ENCODE results near the gene SIK1. TPM values are rescaled to one million over a fixed set of nuclear protein-coding genes. Genes with fewer than 3 reads are reported as not detected.
"Not testable (repeated sequence)": the region's sequence is repeated elsewhere in the genome, so short reads cannot be mapped to it uniquely, and the experiment has no call there.

The SIK1 gene
- total RNA-seq, 1 experiment from 2014 or later = 86.9 TPM

DNA sequence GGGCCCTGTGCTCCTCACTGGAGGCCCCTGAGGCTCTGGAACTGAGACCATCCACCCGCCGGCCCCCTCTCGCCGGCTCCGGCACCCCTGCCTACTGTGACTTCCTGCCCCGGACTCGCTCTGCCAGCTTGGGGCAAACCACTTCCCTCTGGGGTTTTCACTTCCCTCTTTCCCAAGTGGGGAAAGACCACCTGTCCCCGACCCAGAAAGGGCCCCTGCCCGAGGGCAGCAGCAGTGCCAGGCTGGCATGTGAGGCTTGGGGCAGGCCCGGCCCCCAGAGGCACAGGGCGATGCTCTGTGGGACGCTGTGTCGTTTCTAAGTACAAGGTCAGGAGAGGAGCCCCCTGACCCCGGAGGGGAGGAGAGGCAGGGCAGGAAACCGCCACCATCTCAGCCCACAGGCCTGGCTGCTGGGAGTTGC, 27.3 kb downstream of the SIK1 start:
- DNase-seq (ENCODE audit: unreplicated experiment); H3K36me3 Mint-ChIP-seq (ENCODE audit: insufficient read depth, unreplicated experiment); CTCF ChIA-PET; POLR2A ChIA-PET; H3K27me3 Mint-ChIP-seq (ENCODE audit: insufficient read depth, unreplicated experiment); H3K9me3 Mint-ChIP-seq (ENCODE audit: unreplicated experiment); H3K4me1 Mint-ChIP-seq (ENCODE audit: insufficient read depth, unreplicated experiment); H3K27ac Mint-ChIP-seq (ENCODE audit: low read depth, unreplicated experiment); H3K4me3 Mint-ChIP-seq (ENCODE audit: unreplicated experiment); intact Hi-C loops (cut with micrococcal nuclease); BruUV-seq (replicated peaks): not testable (repeated sequence)

DNA sequence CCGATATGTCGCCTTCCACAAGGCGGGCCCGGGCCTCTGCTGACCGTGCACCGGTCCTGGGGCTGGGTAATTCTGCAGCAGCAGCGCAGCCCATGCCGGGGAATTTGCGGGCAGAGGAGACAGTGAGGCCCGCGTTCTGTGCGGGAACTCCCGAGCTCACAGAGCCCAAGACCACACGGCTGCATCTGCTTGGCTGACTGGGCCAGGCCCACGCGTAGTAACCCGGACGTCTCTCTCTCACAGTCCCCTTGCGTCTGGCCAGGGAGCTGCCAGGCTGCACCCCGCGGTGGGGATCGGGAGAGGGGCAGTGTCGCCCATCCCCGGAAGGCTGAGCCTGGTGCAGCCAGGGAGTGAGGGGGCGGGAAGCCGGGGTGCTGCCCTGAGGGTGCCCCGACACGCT, 27.8 kb downstream of the SIK1 start:
- H3K9me3 Mint-ChIP-seq (ENCODE audit: unreplicated experiment); H3K27ac Mint-ChIP-seq (ENCODE audit: low read depth, unreplicated experiment); H3K4me3 Mint-ChIP-seq (ENCODE audit: unreplicated experiment); H3K4me1 Mint-ChIP-seq (ENCODE audit: insufficient read depth, unreplicated experiment); POLR2A ChIA-PET; H3K27me3 Mint-ChIP-seq (ENCODE audit: insufficient read depth, unreplicated experiment); BruUV-seq (replicated peaks); intact Hi-C loops (cut with micrococcal nuclease); DNase-seq (ENCODE audit: unreplicated experiment); CTCF ChIA-PET; H3K36me3 Mint-ChIP-seq (ENCODE audit: insufficient read depth, unreplicated experiment): not testable (repeated sequence)

DNA sequence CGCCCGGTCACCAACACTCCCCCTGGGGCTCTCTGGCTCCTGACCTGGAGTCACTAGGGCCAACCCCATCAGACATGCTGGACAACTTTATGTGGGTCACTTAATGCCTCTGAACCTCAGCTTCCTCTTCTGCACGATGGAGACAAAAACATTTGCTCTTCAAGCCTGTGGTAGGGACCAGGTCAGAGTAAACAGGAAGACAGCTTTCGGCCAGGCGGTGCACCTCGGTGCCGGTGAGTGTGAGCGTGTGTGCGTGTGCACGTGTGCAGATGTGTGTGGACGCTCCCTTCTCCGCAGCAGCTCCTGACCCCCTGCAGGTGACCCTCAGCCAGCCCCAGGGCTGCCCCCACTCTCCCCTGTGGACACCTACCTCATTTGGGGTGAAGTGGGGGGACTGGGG, 28.4 kb downstream of the SIK1 start:
- intact Hi-C loops (cut with micrococcal nuclease); H3K27ac Mint-ChIP-seq (ENCODE audit: low read depth, unreplicated experiment); H3K36me3 Mint-ChIP-seq (ENCODE audit: insufficient read depth, unreplicated experiment); CTCF ChIA-PET; H3K27me3 Mint-ChIP-seq (ENCODE audit: insufficient read depth, unreplicated experiment); BruUV-seq (replicated peaks); H3K4me1 Mint-ChIP-seq (ENCODE audit: insufficient read depth, unreplicated experiment); H3K9me3 Mint-ChIP-seq (ENCODE audit: unreplicated experiment); H3K4me3 Mint-ChIP-seq (ENCODE audit: unreplicated experiment); DNase-seq (ENCODE audit: unreplicated experiment); POLR2A ChIA-PET: not testable (repeated sequence)

DNA sequence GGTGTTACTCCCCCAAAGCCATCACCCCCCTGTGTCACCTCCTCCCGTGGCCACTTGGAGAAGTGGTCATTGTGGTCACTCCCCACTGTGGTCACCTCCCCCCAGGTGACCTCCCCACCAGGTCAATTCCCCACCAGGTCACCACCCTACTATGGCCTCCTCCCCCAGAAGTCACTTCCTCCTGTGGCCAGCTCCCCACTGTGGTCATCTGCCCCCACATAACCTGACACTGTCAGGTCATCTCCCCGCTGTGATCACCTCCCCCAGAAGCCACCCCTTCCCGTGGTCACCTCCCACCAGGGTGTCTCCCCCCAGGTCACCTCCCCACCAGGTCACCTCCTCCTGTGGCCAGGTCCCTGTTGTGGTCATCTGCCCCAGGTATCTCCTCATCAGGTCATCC, 28.9 kb downstream of the SIK1 start:
- BruUV-seq (replicated peaks); CTCF ChIA-PET; H3K27ac Mint-ChIP-seq (ENCODE audit: low read depth, unreplicated experiment); intact Hi-C loops (cut with micrococcal nuclease); H3K9me3 Mint-ChIP-seq (ENCODE audit: unreplicated experiment); H3K36me3 Mint-ChIP-seq (ENCODE audit: insufficient read depth, unreplicated experiment); H3K27me3 Mint-ChIP-seq (ENCODE audit: insufficient read depth, unreplicated experiment); H3K4me1 Mint-ChIP-seq (ENCODE audit: insufficient read depth, unreplicated experiment); DNase-seq (ENCODE audit: unreplicated experiment); POLR2A ChIA-PET; H3K4me3 Mint-ChIP-seq (ENCODE audit: unreplicated experiment): not testable (repeated sequence)

DNA sequence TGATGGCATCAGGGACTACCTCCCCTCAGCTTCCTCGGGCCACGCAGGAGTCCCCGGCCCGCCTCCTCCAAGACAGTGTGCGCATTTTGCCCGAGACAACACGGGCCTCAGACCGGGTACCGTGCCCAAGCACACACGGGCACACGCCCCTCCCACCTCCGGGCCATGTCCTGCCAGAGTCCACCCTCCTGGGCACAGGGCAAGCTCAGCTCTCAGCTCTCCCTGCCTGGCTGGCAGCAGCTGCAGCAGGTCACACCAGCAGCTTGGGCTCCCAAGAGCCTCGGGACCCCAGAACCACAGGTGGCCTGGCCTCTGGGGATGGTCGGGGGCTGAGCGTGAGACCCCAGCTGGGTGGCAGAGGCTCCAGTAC, 29.5 kb downstream of the SIK1 start:
- CTCF ChIA-PET; H3K27ac Mint-ChIP-seq (ENCODE audit: low read depth, unreplicated experiment); H3K4me3 Mint-ChIP-seq (ENCODE audit: unreplicated experiment); H3K4me1 Mint-ChIP-seq (ENCODE audit: insufficient read depth, unreplicated experiment); BruUV-seq (replicated peaks); H3K36me3 Mint-ChIP-seq (ENCODE audit: insufficient read depth, unreplicated experiment); H3K9me3 Mint-ChIP-seq (ENCODE audit: unreplicated experiment); POLR2A ChIA-PET; H3K27me3 Mint-ChIP-seq (ENCODE audit: insufficient read depth, unreplicated experiment); DNase-seq (ENCODE audit: unreplicated experiment); intact Hi-C loops (cut with micrococcal nuclease): not testable (repeated sequence)

DNA sequence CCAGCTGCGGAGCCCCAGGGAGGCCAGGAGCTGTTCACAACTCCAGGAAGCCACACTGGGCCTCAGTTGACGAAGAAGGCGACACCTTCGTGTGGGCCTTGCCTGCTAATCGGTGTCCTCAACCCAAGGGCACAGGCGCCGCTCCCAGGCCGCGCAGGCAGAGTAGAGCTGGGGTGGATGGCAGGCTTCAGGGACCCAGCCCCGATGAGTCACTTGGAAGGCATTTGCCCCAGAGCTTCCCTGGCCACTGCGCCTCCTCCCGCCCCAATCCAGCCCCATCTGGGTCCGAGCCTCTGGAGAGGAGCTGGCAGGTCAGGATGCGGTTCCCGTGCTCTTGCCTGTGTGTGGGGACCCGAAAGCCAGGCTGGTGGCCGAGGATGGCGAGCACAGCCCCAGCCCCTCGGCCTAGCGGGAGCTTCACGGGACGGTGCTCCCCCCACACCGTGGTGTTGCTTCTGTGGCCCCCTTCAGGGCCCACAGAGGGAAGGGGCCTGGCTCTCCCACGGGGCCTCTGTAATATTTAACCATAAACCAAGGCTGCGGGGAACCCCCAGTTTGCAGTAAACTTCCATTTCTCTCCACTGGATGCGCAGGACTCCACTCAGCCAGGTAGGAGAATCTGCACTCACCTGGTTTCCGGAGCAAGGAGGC, 30.0 kb downstream of the SIK1 start:
- H3K9me3 Mint-ChIP-seq (ENCODE audit: unreplicated experiment); H3K27me3 Mint-ChIP-seq (ENCODE audit: insufficient read depth, unreplicated experiment): not testable (repeated sequence)
- BruUV-seq (replicated peaks) = TSS peak; percentile 57

DNA sequence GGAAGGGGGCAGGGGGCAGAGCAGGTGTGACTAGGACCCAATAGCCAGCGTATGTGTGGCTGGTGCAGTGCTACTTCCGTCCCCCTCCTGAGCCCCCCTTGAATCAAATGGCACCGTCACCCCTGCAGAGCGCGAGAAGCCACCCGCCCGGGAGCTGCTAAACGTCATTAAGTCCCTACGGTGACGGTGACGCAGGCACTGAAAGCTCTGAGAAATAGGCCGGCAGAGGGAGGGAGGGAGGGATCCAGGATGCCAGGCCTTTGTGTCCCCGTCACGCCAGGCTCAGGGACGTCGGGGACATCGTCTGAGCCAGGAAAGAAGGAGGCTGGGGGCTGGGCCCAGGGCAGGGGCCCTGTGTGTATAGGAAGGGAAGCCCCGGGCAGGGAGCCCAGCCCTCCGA, 43.6 kb downstream of the SIK1 start:
- H3K27ac Mint-ChIP-seq (ENCODE audit: low read depth, unreplicated experiment); H3K4me1 Mint-ChIP-seq (ENCODE audit: insufficient read depth, unreplicated experiment); H3K4me3 Mint-ChIP-seq (ENCODE audit: unreplicated experiment); H3K36me3 Mint-ChIP-seq (ENCODE audit: insufficient read depth, unreplicated experiment); H3K27me3 Mint-ChIP-seq (ENCODE audit: insufficient read depth, unreplicated experiment); CTCF ChIA-PET; intact Hi-C loops (cut with micrococcal nuclease); DNase-seq (ENCODE audit: unreplicated experiment); BruUV-seq (replicated peaks); POLR2A ChIA-PET; H3K9me3 Mint-ChIP-seq (ENCODE audit: unreplicated experiment): not testable (repeated sequence)

More for the DNA sequence above, 30.0 kb downstream of the SIK1 start:
- POLR2A ChIA-PET; H3K4me1 Mint-ChIP-seq (ENCODE audit: insufficient read depth, unreplicated experiment); H3K27ac Mint-ChIP-seq (ENCODE audit: low read depth, unreplicated experiment); H3K36me3 Mint-ChIP-seq (ENCODE audit: insufficient read depth, unreplicated experiment); intact Hi-C loops (cut with micrococcal nuclease); CTCF ChIA-PET; H3K4me3 Mint-ChIP-seq (ENCODE audit: unreplicated experiment); DNase-seq (ENCODE audit: unreplicated experiment): not testable (repeated sequence)

DNA sequence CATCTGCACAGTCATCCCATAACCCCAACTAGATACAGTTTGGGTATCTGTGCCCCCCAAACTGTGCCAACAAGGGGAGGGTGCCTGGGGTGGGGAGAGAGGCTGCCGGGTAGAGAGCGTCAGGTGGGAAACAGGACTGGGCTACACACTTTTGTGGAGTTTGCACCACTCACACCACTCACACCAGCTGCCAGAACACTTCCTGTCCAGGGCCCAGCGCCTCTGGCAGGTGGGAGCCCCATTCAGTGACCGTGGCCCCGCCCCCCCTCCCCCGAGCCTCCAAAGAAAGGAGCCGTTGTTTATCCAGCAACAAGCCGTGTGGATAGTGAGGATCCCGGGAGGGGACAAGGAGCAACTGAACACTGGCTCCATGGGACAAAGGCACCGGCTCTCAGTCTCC, 44.0 kb downstream of the SIK1 start:
- H3K9me3 Mint-ChIP-seq (ENCODE audit: unreplicated experiment); DNase-seq (ENCODE audit: unreplicated experiment); intact Hi-C loops (cut with micrococcal nuclease); H3K27me3 Mint-ChIP-seq (ENCODE audit: insufficient read depth, unreplicated experiment); H3K4me1 Mint-ChIP-seq (ENCODE audit: insufficient read depth, unreplicated experiment); BruUV-seq (replicated peaks); CTCF ChIA-PET; H3K36me3 Mint-ChIP-seq (ENCODE audit: insufficient read depth, unreplicated experiment); H3K27ac Mint-ChIP-seq (ENCODE audit: low read depth, unreplicated experiment); POLR2A ChIA-PET; H3K4me3 Mint-ChIP-seq (ENCODE audit: unreplicated experiment): not testable (repeated sequence)

DNA sequence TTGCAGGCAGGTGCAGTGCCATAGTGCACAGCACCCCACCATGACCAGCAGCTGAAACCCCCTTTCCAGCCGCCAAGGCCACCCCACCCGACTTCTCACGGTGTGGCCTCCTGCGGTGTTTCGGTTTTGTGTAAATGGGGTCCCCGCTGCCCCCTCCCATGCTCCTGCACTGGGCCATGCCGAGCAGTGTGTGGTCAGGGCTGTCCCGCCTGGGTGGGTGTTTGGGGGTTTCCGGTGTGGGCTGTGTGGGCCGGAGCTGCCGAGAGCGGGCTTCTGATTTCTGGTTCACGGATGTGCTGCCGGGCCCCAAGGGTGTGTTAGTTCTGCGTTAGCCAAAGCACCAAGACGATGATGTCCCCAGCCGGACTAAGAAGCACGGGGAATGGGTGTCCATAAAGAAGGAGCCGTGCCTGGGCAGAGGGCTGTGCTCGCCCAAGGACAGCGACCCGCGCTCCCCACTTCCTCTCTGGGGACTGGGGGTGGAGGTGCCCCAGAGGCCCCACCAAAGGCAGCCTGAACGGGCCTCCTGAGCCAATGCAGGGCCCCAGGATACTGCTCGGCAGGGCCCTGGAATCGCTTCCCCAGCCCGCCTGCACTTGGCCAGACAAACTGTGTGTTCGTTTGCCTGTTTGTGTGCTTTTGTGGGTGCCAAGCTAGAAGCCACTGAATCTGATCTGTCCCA, 45.9 kb downstream of the SIK1 start:
- H3K27ac Mint-ChIP-seq (ENCODE audit: low read depth, unreplicated experiment); H3K4me1 Mint-ChIP-seq (ENCODE audit: insufficient read depth, unreplicated experiment); H3K4me3 Mint-ChIP-seq (ENCODE audit: unreplicated experiment); H3K9me3 Mint-ChIP-seq (ENCODE audit: unreplicated experiment); BruUV-seq (replicated peaks); DNase-seq (ENCODE audit: unreplicated experiment); POLR2A ChIA-PET; H3K27me3 Mint-ChIP-seq (ENCODE audit: insufficient read depth, unreplicated experiment); intact Hi-C loops (cut with micrococcal nuclease); CTCF ChIA-PET; H3K36me3 Mint-ChIP-seq (ENCODE audit: insufficient read depth, unreplicated experiment): not testable (repeated sequence)

DNA sequence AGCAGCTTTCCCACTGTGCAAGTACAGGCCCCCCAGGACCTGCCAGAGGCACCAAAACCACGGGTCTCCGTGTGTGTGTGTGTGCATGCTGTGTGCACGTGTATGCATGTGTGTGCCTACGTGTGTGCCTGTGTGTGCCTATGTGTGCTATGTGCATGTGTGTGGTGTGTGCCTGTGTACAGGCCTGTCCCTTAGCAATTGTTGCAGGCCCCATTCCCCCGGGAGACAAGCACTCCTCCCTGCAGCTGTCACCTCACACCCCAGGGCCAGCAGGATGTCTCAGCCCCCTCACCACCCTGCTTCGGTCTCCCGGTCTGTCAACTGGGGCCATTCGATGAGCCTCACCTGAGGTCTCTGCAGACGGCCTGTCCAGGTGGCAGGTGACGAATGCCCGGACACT, 46.6 kb downstream of the SIK1 start:
- H3K4me1 Mint-ChIP-seq (ENCODE audit: insufficient read depth, unreplicated experiment); intact Hi-C loops (cut with micrococcal nuclease); H3K4me3 Mint-ChIP-seq (ENCODE audit: unreplicated experiment); CTCF ChIA-PET; POLR2A ChIA-PET; H3K27ac Mint-ChIP-seq (ENCODE audit: low read depth, unreplicated experiment); BruUV-seq (replicated peaks); H3K36me3 Mint-ChIP-seq (ENCODE audit: insufficient read depth, unreplicated experiment); H3K27me3 Mint-ChIP-seq (ENCODE audit: insufficient read depth, unreplicated experiment); DNase-seq (ENCODE audit: unreplicated experiment); H3K9me3 Mint-ChIP-seq (ENCODE audit: unreplicated experiment): not testable (repeated sequence)
